Measurements from ENCODE around the gene PTGER1.
"Not testable (repeated sequence)": the region's sequence is repeated elsewhere in the genome, so short reads cannot be mapped to it uniquely, and the experiment has no call there.

Gene PTGER1

GRCh38 chr19:14475251-14476073 lies at the start of gene PTGER1:
TSS of gene PTGER1 (minus strand) at chr19:14475354. CDS start at chr19:14474320, 1,034 bp downstream.
- no peak for DNase-seq

- no peak for DNase-seq
Measured at GRCh38 chr19:14520543-14520942, 45.4 kb upstream of the PTGER1 start.

GRCh38 chr19:14519860-14520407 lies 44.8 kb upstream of the PTGER1 start:
- DNase-seq: peak; percentile 84

- no peak for DNase-seq
Measured at GRCh38 chr19:14519245-14519859, 44.2 kb upstream of the PTGER1 start.

GRCh38 chr19:14517840-14518505 lies 42.8 kb upstream of the PTGER1 start, which contains the start of gene DNAJB1:
TSS of gene DNAJB1 (minus strand) at chr19:14518397. CDS start at chr19:14518349, 48 bp downstream.
- peak; percentile 34 for DNase-seq

GRCh38 chr19:14517446-14517839 lies 42.3 kb upstream of the PTGER1 start:
- DNase-seq: no peak

- DNase-seq: no peak
Measured at GRCh38 chr19:14516746-14517438, 41.7 kb upstream of the PTGER1 start.

GRCh38 chr19:14516048-14516534 lies 40.9 kb upstream of the PTGER1 start:
- DNase-seq: no peak

- no peak for DNase-seq
Measured at GRCh38 chr19:14515501-14516047, 40.4 kb upstream of the PTGER1 start.

GRCh38 chr19:14514215-14514863 lies 39.2 kb upstream of the PTGER1 start:
- no peak for DNase-seq

GRCh38 chr19:14512406-14512961 lies 37.3 kb upstream of the PTGER1 start:
- DNase-seq: no peak

GRCh38 chr19:14511229-14511593 lies 36.1 kb upstream of the PTGER1 start:
- DNase-seq: no peak

- no peak for DNase-seq
Measured at GRCh38 chr19:14510311-14511228, 35.4 kb upstream of the PTGER1 start.

GRCh38 chr19:14507704-14508542 lies 32.8 kb upstream of the PTGER1 start:
- DNase-seq: peak; percentile 37

- peak; percentile 18 for DNase-seq
Measured at GRCh38 chr19:14505488-14506239, 30.5 kb upstream of the PTGER1 start.

GRCh38 chr19:14504575-14504974 lies 29.4 kb upstream of the PTGER1 start:
- not testable (repeated sequence) for DNase-seq

GRCh38 chr19:14503285-14503684 lies 28.1 kb upstream of the PTGER1 start:
- DNase-seq: no peak

GRCh38 chr19:14502334-14503092 lies 27.4 kb upstream of the PTGER1 start:
- DNase-seq: no peak

All from kidney glomerular epithelial cell (primary cell).